Right cardiac atrium (tissue), 5 donors: ENCODE results near the gene ZNF407. TPM values are rescaled to one million over a fixed set of nuclear protein-coding genes. Genes with fewer than 3 reads are reported as not detected.

Source experiments
- ATAC-seq, 2 donors: fragments of 200-7000 bp; cut with Tn5 transposase; one replicate each; pipeline versions ENCODE4 v1.8.0 to v1.9.1; 2020; ENCODE audit warnings: moderate library complexity in 2 of 2, mild to moderate bottlenecking in 1 of 2
- DNase-seq, 3 donors: peaks; one replicate each; pipeline ENCODE4 v3.0.0-alpha.2; 2020
- H3K27ac ChIP-seq: one replicate; pipeline ENCODE4 v1.5.1; 2013; ENCODE audit warnings: mild to moderate bottlenecking, low read length, control low read depth, moderate library complexity
- H3K27me3 ChIP-seq: one replicate; pipeline ENCODE4 v1.6.1; 2013; ENCODE audit not compliant: control insufficient read depth, insufficient read depth
- H3K4me1 ChIP-seq: one replicate; pipeline ENCODE4 v1.6.1; 2013; ENCODE audit warnings: low read length; ENCODE audit not compliant: control insufficient read depth, insufficient read depth
- H3K4me3 ChIP-seq: one replicate; pipeline ENCODE4 v1.5.1; 2013; ENCODE audit warnings: low read length, control low read depth
- H3K9me3 ChIP-seq: one replicate; pipeline ENCODE4 v1.6.1; 2013; ENCODE audit warnings: low read length; ENCODE audit not compliant: control insufficient read depth
- WGBS: extraction: QIAGEN DNeasy Blood & Tissue Kit; methylation state at CpG from one replicate; pipeline ENCODE4 v1.1.7; 2013; 5-methylcytosine and 5-hydroxymethylcytosine counted together
- intact Hi-C, 4 donors: fragments of 100-400 bp; cut with DNase I; formaldehyde crosslinking; loops; one replicate each; pipeline versions ENCODE4 v1.11.0 to v1.14.0; 2022 to 2023
- polyA plus RNA-seq: library from polyadenylated mRNA; stranded (reverse); fragments of 200-250 nt; gene quantifications from one replicate; pipeline ENCODE4 v1.2.3, GENCODE V29; 2013
- total RNA-seq, 4 donors: library from RNA; stranded (reverse); fragmentation: NEBNext Ultra II Directional; extraction: Animal tissue kit (Norgen Biotek cat#: 25700); gene quantifications; one replicate each; pipeline ENCODE4 v1.2.1, GENCODE V29; 2021
- donor health status: healthy with polysubstance abuse.
- donor health status: DM: no; HTN: yes; CAD: no.
- donor health status: DM: no; HTN: no; CAD: no.
- donor health status: DM: no; HTN: yes; CAD: no; lungs with severe emphysema.
- donor health status: DM: yes; HTN: yes; CAD: no.

Gene ZNF407
- total and polyA plus RNA-seq, 5 donors = 3.8 to 14.7 (median 12.7) TPM

- DNase-seq = no peak
- H3K27me3 ChIP-seq = no peaks in the 10 kb centered on the region
- H3K9me3 ChIP-seq = no peaks in the 10 kb centered on the region
- WGBS = 78% methylated on average over 11 of the region's 11 CpGs
- intact Hi-C loops = no loop called here
- no peak overlapping the region for H3K4me3 ChIP-seq
- ATAC-seq = peak; percentile 62 to 75
- H3K27ac ChIP-seq = peak overlapping the region; percentile 3
- no peaks in the 10 kb centered on the region for H3K4me1 ChIP-seq
These were observed 294.5 kb downstream of the ZNF407 start for GRCh38 chr18:74892066-74892627.

GRCh38 chr18:74895686-74896085, 298.0 kb downstream of the ZNF407 start:
- WGBS = 36% methylated on average over 1 of the region's 1 CpG
- Histone ChIP-seq H3K27ac (no peak overlapping the region), H3K9me3 (no peaks in the 10 kb centered on the region), H3K4me3 (no peak overlapping the region), H3K4me1 (no peaks in the 10 kb centered on the region), H3K27me3 (no peaks in the 10 kb centered on the region)
- DNase-seq (no peak), ATAC-seq (peak in 1 of 2 donors; percentile 38)
- intact Hi-C loops = no loop called here

- intact Hi-C loops = no loop called here
- 54% methylated on average over 4 of the region's 4 CpGs for WGBS
- DNase-seq (peak in 1 of 3 donors; percentile 52), ATAC-seq (peak; percentile 58 to 72)
- Histone ChIP-seq H3K27me3 (no peaks in the 10 kb centered on the region), H3K9me3 (no peaks in the 10 kb centered on the region), H3K4me3 (no peak overlapping the region), H3K4me1 (no peaks in the 10 kb centered on the region), H3K27ac (no peak overlapping the region)
These were observed 298.8 kb downstream of the ZNF407 start for GRCh38 chr18:74896390-74896991.

GRCh38 chr18:74897971-74898657, 300.4 kb downstream of the ZNF407 start:
- no peaks in the 10 kb centered on the region for H3K4me1 ChIP-seq
- DNase-seq = no peak
- H3K27me3 ChIP-seq = no peaks in the 10 kb centered on the region
- no peak for ATAC-seq
- intact Hi-C loops = no loop called here
- WGBS = 70% methylated on average over 5 of the region's 5 CpGs
- H3K4me3 ChIP-seq = no peak overlapping the region
- no peaks in the 10 kb centered on the region for H3K9me3 ChIP-seq
- H3K27ac ChIP-seq = no peak overlapping the region

GRCh38 chr18:74898965-74899364, 301.3 kb downstream of the ZNF407 start:
- no peak overlapping the region for H3K27ac ChIP-seq
- H3K27me3 ChIP-seq = no peaks in the 10 kb centered on the region
- no peaks in the 10 kb centered on the region for H3K9me3 ChIP-seq
- no peak for DNase-seq
- intact Hi-C loops = no loop called here
- H3K4me3 ChIP-seq = no peak overlapping the region
- no peaks in the 10 kb centered on the region for H3K4me1 ChIP-seq
- 73% methylated on average over 3 of the region's 3 CpGs for WGBS
- no peak for ATAC-seq

GRCh38 chr18:74899554-74899953, 301.9 kb downstream of the ZNF407 start:
- ATAC-seq (peak in 1 of 2 donors; percentile 28), DNase-seq (peak; percentile 38 to 69 (median 66))
- 76% methylated on average over 5 of the region's 5 CpGs for WGBS
- intact Hi-C loops = no loop called here
- Histone ChIP-seq H3K4me3 (no peak overlapping the region), H3K4me1 (no peaks in the 10 kb centered on the region), H3K27ac (no peak overlapping the region), H3K9me3 (no peaks in the 10 kb centered on the region), H3K27me3 (no peaks in the 10 kb centered on the region)

GRCh38 chr18:74901362-74902146, 303.9 kb downstream of the ZNF407 start:
- DNase-seq (no peak), ATAC-seq (no peak)
- Histone ChIP-seq H3K27me3 (no peaks in the 10 kb centered on the region), H3K27ac (no peak overlapping the region), H3K9me3 (no peaks in the 10 kb centered on the region), H3K4me1 (no peaks in the 10 kb centered on the region), H3K4me3 (no peak overlapping the region)
- WGBS = 83% methylated on average over 4 of the region's 4 CpGs
- intact Hi-C loops = no loop called here

- WGBS = 90% methylated on average over 13 of the region's 13 CpGs
- no peaks in the 10 kb centered on the region for H3K27me3 ChIP-seq
- no peak for DNase-seq
- H3K9me3 ChIP-seq = no peaks in the 10 kb centered on the region
- H3K27ac ChIP-seq = no peak overlapping the region
- intact Hi-C loops = no loop called here
- no peak for ATAC-seq
- H3K4me1 ChIP-seq = no peaks in the 10 kb centered on the region
- H3K4me3 ChIP-seq = no peak overlapping the region
These were observed 304.4 kb downstream of the ZNF407 start for GRCh38 chr18:74902147-74902455.

- DNase-seq (peak; percentile 14 to 62 (median 46)), ATAC-seq (peak; percentile 57 to 61)
- Histone ChIP-seq H3K27ac (no peak overlapping the region), H3K4me3 (no peak overlapping the region), H3K9me3 (no peaks in the 10 kb centered on the region), H3K27me3 (no peaks in the 10 kb centered on the region), H3K4me1 (no peaks in the 10 kb centered on the region)
- 80% methylated on average over 15 of the region's 15 CpGs for WGBS
- intact Hi-C loops = no loop called here
These were observed 307.6 kb downstream of the ZNF407 start for GRCh38 chr18:74905247-74905646.

- no peak overlapping the region for H3K4me3 ChIP-seq
- H3K27me3 ChIP-seq = no peaks in the 10 kb centered on the region
- no peaks in the 10 kb centered on the region for H3K4me1 ChIP-seq
- intact Hi-C loops = no loop called here
- ATAC-seq (no peak), DNase-seq (no peak)
- H3K9me3 ChIP-seq = no peaks in the 10 kb centered on the region
- H3K27ac ChIP-seq = no peak overlapping the region
- 74% methylated on average over 2 of the region's 2 CpGs for WGBS
These were observed 308.5 kb downstream of the ZNF407 start for GRCh38 chr18:74906184-74906583.

- intact Hi-C loops = no loop called here
- Histone ChIP-seq H3K27ac (no peak overlapping the region), H3K27me3 (no peaks in the 10 kb centered on the region), H3K9me3 (no peaks in the 10 kb centered on the region), H3K4me1 (peaks cover 3% of the 10 kb centered on the region), H3K4me3 (no peak overlapping the region)
- 73% methylated on average over 17 of the region's 17 CpGs for WGBS
- DNase-seq = no peak
- ATAC-seq = no peak
These were observed 316.5 kb downstream of the ZNF407 start for GRCh38 chr18:74914052-74914591.
